ENCODE data around the gene TMEM14A. TPM values are rescaled to one million over a fixed set of nuclear protein-coding genes. Genes with fewer than 3 reads are reported as not detected.

TMEM14A gene
- total and polyA plus RNA-seq, 2 of the 8 experiments (the other 6 are each of a cell fraction or from before 2014, with no cell fraction given): 11.1 to 11.2 TPM

- Histone ChIP-seq H2BK15ac (ENCODE audit: low read length) (no peak overlapping the region), H3K36me3 (ENCODE audit: control insufficient read depth in 2 of 4, insufficient read depth in 4 of 4, low read length in 3 of 4) (no peaks in the 10 kb centered on the region), H2BK120ac (replicated peaks; ENCODE audit: low read depth, low read length) (no peak overlapping the region), H3K4me3 (ENCODE audit: extremely low read depth in 1 of 4, insufficient read depth in 2 of 4, low read depth in 3 of 4, low read length in 4 of 4) (no peak overlapping the region), H4K5ac (ENCODE audit: insufficient read length, low read depth, low read length) (no peak overlapping the region), H2AK5ac (ENCODE audit: low read depth, low read length) (no peak overlapping the region), H3K9ac (replicated peaks in 1 of 4; ENCODE audit: extremely low read depth in 1 of 4, low read depth in 3 of 4, low read length in 3 of 4) (no peak overlapping the region), H3K27me3 (replicated peaks in 1 of 4; ENCODE audit: control insufficient read depth in 3 of 4, extremely low read depth in 1 of 4, insufficient read depth in 3 of 4, low read length in 3 of 4) (no peaks in the 10 kb centered on the region), H3K79me1 (ENCODE audit: low read depth, low read length) (no peaks in the 10 kb centered on the region), H3K27ac (ENCODE audit: low read depth, low read length) (no peak overlapping the region), H3K14ac (ENCODE audit: insufficient read length) (no peak overlapping the region), H3K23ac (ENCODE audit: insufficient read length) (no peak overlapping the region), H4K20me1 (replicated peaks in 1 of 2; ENCODE audit: control insufficient read depth in 1 of 2, insufficient read depth in 2 of 2, low read length in 2 of 2) (no peaks in the 10 kb centered on the region), H2BK12ac (ENCODE audit: low read depth, low read length) (no peak overlapping the region), H3K9me3 (ENCODE audit: insufficient read depth in 2 of 2, low read depth in 1 of 2, low read length in 1 of 2) (no peaks in the 10 kb centered on the region), H3K79me2 (ENCODE audit: control insufficient read depth in 1 of 2, insufficient read depth in 2 of 2, low read length in 2 of 2) (no peaks in the 10 kb centered on the region), H3K23me2 (ENCODE audit: low read depth, low read length) (no peaks in the 10 kb centered on the region), H3K56ac (replicated peaks; ENCODE audit: insufficient read length, low read depth, low read length) (no peak overlapping the region), H4K8ac (ENCODE audit: extremely low read depth, insufficient read depth, low read length) (no peak overlapping the region), H2AFZ (ENCODE audit: low read length) (no peak overlapping the region), H3K4me2 (ENCODE audit: insufficient read depth in 1 of 2, low read depth in 2 of 2, low read length in 2 of 2) (no peak overlapping the region), H2BK20ac (ENCODE audit: low read length) (no peak overlapping the region; the same call in 1 of the 2 replicates), H4K91ac (replicated peaks; ENCODE audit: insufficient read length, low read length) (no peak overlapping the region), H3K4ac (replicated peaks; ENCODE audit: insufficient read length, low read depth, low read length) (no peak overlapping the region), H3K4me1 (replicated peaks in 1 of 4; ENCODE audit: control insufficient read depth in 3 of 4, insufficient read depth in 4 of 4, low read length in 3 of 4) (no peaks in the 10 kb centered on the region), H3K18ac (ENCODE audit: extremely low read depth, low read length) (no peak overlapping the region), H2BK5ac (ENCODE audit: low read depth, low read length) (no peak overlapping the region)
- ChIA-PET POLR2A (ENCODE audit: partially characterized antibody) (no interaction called here), CTCF (ENCODE audit: partially characterized antibody) (interaction anchor here (0.6 to 3.2 kb wide), 17 partner anchors 9 to 157 kb away, joined by 3 to 20 read pairs (median 5); no protein-coding TSS in a partner anchor)
- DNase-seq (ENCODE audit: low read depth in 1 of 2, low spot score in 2 of 2): no peak
- FAIRE-seq: no peak
- WGBS, 2 experiments (ENCODE audit: extremely low coverage in 1 of 2, insufficient coverage in 1 of 2, insufficient read length in 1 of 2, insufficient replicate concordance in 2 of 2, low coverage in 1 of 2, low lambda C conversion rate in 2 of 2, missing lambda C conversion rate in 1 of 2): 88% methylated on average over 2 of the region's 2 CpGs; no CpG with 5 or more reads in 1 of the 2 experiments
- TF ChIP-seq EGR1 (IDR thresholded peaks at IDR 0.05; ENCODE audit: borderline replicate concordance, low read depth, low read length) (no peak), BACH1 (IDR thresholded peaks at IDR 0.05; ENCODE audit: low read length) (peak; percentile 42; the same call in 1 of the 2 replicates)
Observed at GRCh38 chr6:52725535-52726192, 54.8 kb downstream of the TMEM14A start.
